Testis (tissue), 3 donors: ENCODE measurements around the gene ADGRB3. TPM values are rescaled to one million over a fixed set of nuclear protein-coding genes. Genes with fewer than 3 reads are reported as not detected.

Experiments used
- DNase-seq: peaks from one replicate; pipeline ENCODE4 v3.0.0-alpha.2; 2019
- H3K27ac ChIP-seq, 2 donors: fragments of 200-600 bp; sonication (generic); one replicate each; pipeline ENCODE4 v1.5.1; 2019
- H3K27me3 ChIP-seq: fragments of 200-600 bp; sonication (generic); one replicate; pipeline ENCODE4 v1.5.1; 2019
- H3K36me3 ChIP-seq: fragments of 200-600 bp; sonication (generic); one replicate; pipeline ENCODE4 v1.5.1; 2017; ENCODE audit warnings: low read depth; ENCODE audit errors: missing control alignments
- H3K4me1 ChIP-seq: fragments of 200-600 bp; sonication (generic); one replicate; pipeline ENCODE4 v1.5.1; 2019
- H3K4me3 ChIP-seq, 2 donors: fragments of 200-600 bp; sonication (generic); one replicate each; pipeline ENCODE4 v1.5.1; 2017 to 2019
- H3K9me3 ChIP-seq: fragments of 200-600 bp; sonication (generic); one replicate; pipeline ENCODE4 v1.5.1; 2017
- CTCF ChIP-seq, 3 experiments: fragments of 450-650 bp in 2 of 3; fragments of 200-600 bp in 1 of 3; sonication (generic) in 1 of 3; IDR thresholded peaks; one replicate each; pipeline ENCODE4 v1.5.1; 2016 to 2019; ENCODE audit warnings: antibody characterized with exemption in 3 of 3, mild to moderate bottlenecking in 2 of 3, moderate library complexity in 1 of 3
- POLR2A ChIP-seq: fragments of 450-650 bp; IDR thresholded peaks from one replicate; pipeline ENCODE4 v1.6.1; 2017; ENCODE audit warnings: antibody characterized with exemption, mild to moderate bottlenecking, moderate library complexity
- WGBS, 2 donors: methylation state at CpG; one replicate each; pipeline ENCODE4 v1.1.5; 2018; 5-methylcytosine and 5-hydroxymethylcytosine counted together
- intact Hi-C: fragments of 100-400 bp; cut with DNase I; formaldehyde crosslinking; loops from one replicate; pipeline ENCODE4 v1.15.1; 2023; ENCODE audit warnings: low total_unique reads
- polyA plus RNA-seq: library from polyadenylated mRNA; stranded (reverse); fragments of 350-450 nt; fragmentation: Illumina TruSeq; extraction: RNeasy Lipid Tissue Mini Kit (QIAGEN cat#74804); gene quantifications from one replicate; pipeline ENCODE4 v1.2.3, GENCODE V29; 2014; ENCODE audit warnings: low read depth, low replicate concordance; ENCODE audit not compliant: insufficient read depth
- total RNA-seq, 2 donors: library from RNA; depleted of rRNA; stranded (reverse); fragments of >200 nt; gene quantifications; one replicate each; pipeline ENCODE4 v1.2.3, GENCODE V29; 2016

The ADGRB3 gene
- total and polyA plus RNA-seq, 3 donors from 2014 or later: 3.2 to 5.7 (median 4.3) TPM

GRCh38 chr6:68697394-68697793 lies 62.3 kb downstream of the ADGRB3 start:
- WGBS, 2 donors: 80 to 93% methylated on average over 1 of the region's 1 CpG
- Histone ChIP-seq H3K4me1 (no peaks in the 10 kb centered on the region), H3K9me3 (no peaks in the 10 kb centered on the region), H3K27me3 (no peaks in the 10 kb centered on the region), H3K4me3 (no peak overlapping the region), H3K27ac (no peak overlapping the region), H3K36me3 (no peaks in the 10 kb centered on the region)
- no peak for DNase-seq
- TF ChIP-seq POLR2A (no peak), CTCF (IDR thresholded peaks at IDR 0.05) (no peak)
- intact Hi-C loops: no loop called here

GRCh38 chr6:68701159-68701558 lies 66.1 kb downstream of the ADGRB3 start:
- 91 to 93% methylated on average over 4 of the region's 4 CpGs for WGBS, 2 donors
- DNase-seq: no peak
- no peaks in the 10 kb centered on the region for H3K36me3 ChIP-seq
- intact Hi-C loops: no loop called here
- H3K27me3 ChIP-seq: no peaks in the 10 kb centered on the region
- no peaks in the 10 kb centered on the region for H3K4me1 ChIP-seq
- no peaks in the 10 kb centered on the region for H3K9me3 ChIP-seq
- no peak overlapping the region for H3K4me3 ChIP-seq
- no peak for TF ChIP-seq CTCF (IDR thresholded peaks at IDR 0.05)
- TF ChIP-seq POLR2A: no peak
- no peak overlapping the region for H3K27ac ChIP-seq

GRCh38 chr6:68704485-68704884 lies 69.4 kb downstream of the ADGRB3 start:
- no peak overlapping the region for H3K27ac ChIP-seq
- H3K4me1 ChIP-seq: no peaks in the 10 kb centered on the region
- H3K27me3 ChIP-seq: no peaks in the 10 kb centered on the region
- no peak for TF ChIP-seq POLR2A
- TF ChIP-seq CTCF (IDR thresholded peaks at IDR 0.05): no peak
- intact Hi-C loops: no loop called here
- H3K4me3 ChIP-seq: no peak overlapping the region
- no peaks in the 10 kb centered on the region for H3K9me3 ChIP-seq
- no peak for DNase-seq
- H3K36me3 ChIP-seq: no peaks in the 10 kb centered on the region

- Histone ChIP-seq H3K27ac (no peak overlapping the region), H3K4me3 (no peak overlapping the region), H3K4me1 (no peaks in the 10 kb centered on the region), H3K36me3 (no peaks in the 10 kb centered on the region), H3K9me3 (no peaks in the 10 kb centered on the region), H3K27me3 (no peaks in the 10 kb centered on the region)
- 96% methylated on average over 2 of the region's 2 CpGs for WGBS, 2 donors
- intact Hi-C loops: no loop called here
- no peak for TF ChIP-seq CTCF (IDR thresholded peaks at IDR 0.05)
- no peak for TF ChIP-seq POLR2A
- DNase-seq: no peak
These were observed 74.0 kb downstream of the ADGRB3 start for GRCh38 chr6:68709091-68709490.

GRCh38 chr6:68709882-68710281 lies 74.8 kb downstream of the ADGRB3 start:
- H3K36me3 ChIP-seq: no peaks in the 10 kb centered on the region
- H3K4me3 ChIP-seq: no peak overlapping the region
- TF ChIP-seq CTCF (IDR thresholded peaks at IDR 0.05): no peak
- TF ChIP-seq POLR2A: no peak
- intact Hi-C loops: no loop called here
- H3K27ac ChIP-seq: no peak overlapping the region
- no peaks in the 10 kb centered on the region for H3K9me3 ChIP-seq
- H3K4me1 ChIP-seq: no peaks in the 10 kb centered on the region
- H3K27me3 ChIP-seq: no peaks in the 10 kb centered on the region
- DNase-seq: no peak
